B cell (primary cell): ENCODE measurements around the gene CTPS1. TPM values are rescaled to one million over a fixed set of nuclear protein-coding genes. Genes with fewer than 3 reads are reported as not detected.

ENCODE experiments used
- ATAC-seq: fragments of 200-7000 bp; cut with Tn5 transposase; one replicate; pipeline ENCODE4 v1.10.0; 2021; ENCODE audit warnings: low read depth, mild to moderate bottlenecking, moderate number of reproducible peaks, moderate library complexity
- CTCF ChIA-PET: fragments of 350-600 bp; sonication (Branson Sonifier 250); formaldehyde crosslinking; loops from one replicate; lab custom pipeline; 2021; ENCODE audit warnings: antibody characterized with exemption, inconsistent platforms; lab: Charles Lee
- POLR2A ChIA-PET: fragments of 350-600 bp; sonication (Branson Sonifier 250); formaldehyde crosslinking; loops from one replicate; lab custom pipeline; 2021; ENCODE audit warnings: antibody characterized with exemption; lab: Charles Lee
- DNase-seq: peaks from one replicate; pipeline ENCODE4 v3.0.0; 2013
- H2AFZ ChIP-seq: 2 replicates; pipeline ENCODE4 v1.6.1; 2012; ENCODE audit warnings: mild to moderate bottlenecking, low read depth, low read length; ENCODE audit not compliant: insufficient read depth, poor library complexity, severe bottlenecking
- H3K27ac ChIP-seq, 2 donors: 1 replicate in 1 of 2; 2 replicates in 1 of 2; pipeline ENCODE4 v1.5.1; 2012 to 2013; ENCODE audit warnings: low read length in 2 of 2, mild to moderate bottlenecking in 2 of 2, moderate library complexity in 1 of 2
- H3K27me3 ChIP-seq, 4 experiments: fragments of 200-600 bp in 1 of 4; sonication (generic) in 1 of 4; replicated peaks in 1 of 4; 1 replicate in 2 of 4; 2 replicates in 2 of 4; pipeline versions ENCODE4 v1.6.1 to v1.7.0; 2013 to 2016; ENCODE audit warnings: low read length in 3 of 4, mild to moderate bottlenecking in 2 of 4, mixed read lengths in 1 of 4, moderate library complexity in 1 of 4; ENCODE audit not compliant: insufficient read depth in 4 of 4, control insufficient read depth in 3 of 4; ENCODE audit errors: control extremely low read depth in 1 of 4
- H3K36me3 ChIP-seq, 2 experiments: replicated peaks in 1 of 2; 1 replicate in 1 of 2; 2 replicates in 1 of 2; pipeline versions ENCODE4 v1.6.1 to v1.7.1; 2013; ENCODE audit warnings: low read length in 1 of 2; ENCODE audit not compliant: insufficient read depth in 2 of 2, control insufficient read depth in 1 of 2; ENCODE audit errors: control extremely low read depth in 1 of 2, extremely low read depth in 1 of 2
- H3K4me1 ChIP-seq, 2 donors: fragments of 200-600 bp in 1 of 2; sonication (generic) in 1 of 2; 1 replicate in 1 of 2; 2 replicates in 1 of 2; pipeline versions ENCODE4 v1.5.1 to v1.6.1; 2013 to 2017; ENCODE audit warnings: low read length in 2 of 2; ENCODE audit not compliant: control insufficient read depth in 2 of 2, insufficient read depth in 2 of 2
- H3K4me2 ChIP-seq: replicated peaks from 2 replicates; pipeline ENCODE3; 2012; ENCODE audit warnings: mild to moderate bottlenecking, low read depth, low read length; ENCODE audit not compliant: poor library complexity, severe bottlenecking
- H3K4me3 ChIP-seq, 5 experiments: fragments of 200-600 bp in 1 of 5; sonication (generic) in 1 of 5; 1 replicate in 3 of 5; 2 replicates in 2 of 5; pipeline versions ENCODE4 v1.5.1 to v1.7.0; 2011 to 2016; ENCODE audit warnings: low read length in 4 of 5, mild to moderate bottlenecking in 4 of 5, low read depth in 2 of 5, control low read depth in 1 of 5, moderate library complexity in 1 of 5; ENCODE audit not compliant: insufficient read depth in 1 of 5; ENCODE audit errors: control extremely low read depth in 1 of 5, extremely low read depth in 1 of 5
- H3K79me2 ChIP-seq: fragments of 200-600 bp; sonication (generic); one replicate; pipeline ENCODE4 v1.6.0; 2016; ENCODE audit warnings: low read length; ENCODE audit not compliant: control insufficient read depth, insufficient read depth
- H3K9ac ChIP-seq: fragments of 200-600 bp; sonication (generic); 2 replicates; pipeline ENCODE4 v1.6.1; 2017; ENCODE audit warnings: mild to moderate bottlenecking, low read length, moderate library complexity
- H3K9me3 ChIP-seq, 3 donors: one replicate each; pipeline versions ENCODE4 v1.6.1 to v1.7.1; 2013; ENCODE audit warnings: low read length in 2 of 3; ENCODE audit not compliant: control insufficient read depth in 2 of 3, insufficient read depth in 1 of 3; ENCODE audit errors: control extremely low read depth in 1 of 3
- H4K20me1 ChIP-seq: 2 replicates; pipeline ENCODE4 v1.6.0; 2012; ENCODE audit warnings: mild to moderate bottlenecking, low read length; ENCODE audit not compliant: insufficient read depth, control insufficient read depth, poor library complexity, severe bottlenecking
- H3K27ac Mint-ChIP-seq: one replicate; pipeline ENCODE4 v1.8.0; 2021; ENCODE audit warnings: mixed read lengths
- H3K27me3 Mint-ChIP-seq: one replicate; pipeline ENCODE4 v1.8.0; 2021; ENCODE audit warnings: mixed read lengths
- H3K4me1 Mint-ChIP-seq: one replicate; pipeline ENCODE4 v1.8.0; 2021; ENCODE audit warnings: mixed read lengths
- H3K4me3 Mint-ChIP-seq: one replicate; pipeline ENCODE4 v1.8.0; 2021; ENCODE audit warnings: mixed read lengths
- H3K9me3 Mint-ChIP-seq: one replicate; pipeline ENCODE4 v1.8.0; 2022; ENCODE audit warnings: mixed read lengths; ENCODE audit not compliant: insufficient read depth
- CTCF ChIP-seq: fragments of 200-600 bp; IDR thresholded peaks from one replicate; pipeline ENCODE4 v1.8.0; 2022; ENCODE audit warnings: antibody characterized with exemption, mild to moderate bottlenecking
- EZH2 ChIP-seq: IDR thresholded peaks from 2 replicates; pipeline ENCODE4 v1.6.1; 2012; ENCODE audit warnings: borderline replicate concordance, low read depth, mild to moderate bottlenecking, moderate library complexity, low read length; ENCODE audit not compliant: insufficient read depth, poor library complexity, severe bottlenecking
- WGBS: methylation state at CpG from one replicate; pipeline ENCODE4 v1.1.5; 2013; ENCODE audit warnings: missing lambda C conversion rate; ENCODE audit not compliant: insufficient coverage; 5-methylcytosine and 5-hydroxymethylcytosine counted together
- intact Hi-C: fragments of 100-400 bp; cut with micrococcal nuclease; formaldehyde crosslinking; loops from one replicate; pipeline ENCODE4 v1.10.0; 2022
- polyA plus RNA-seq: library from polyadenylated mRNA; depleted of rRNA; stranded (reverse); fragments of >200 nt; gene quantifications from 2 replicates; pipeline ENCODE4 v1.2.3, GENCODE V29; 2012
- total RNA-seq, 2 donors: library from RNA; stranded (reverse); fragments of 120-200 nt in 1 of 2; gene quantifications; 1 replicate in 1 of 2; 2 replicates in 1 of 2; pipeline versions ENCODE4 v1.2.3 to v1.2.4, GENCODE V29; 2013 to 2022

CTPS1 gene
- total and polyA plus RNA-seq, 2 donors (not counting 1 experiment from before 2014, with no cell fraction given) = 9.2 to 17.9 TPM

DNA sequence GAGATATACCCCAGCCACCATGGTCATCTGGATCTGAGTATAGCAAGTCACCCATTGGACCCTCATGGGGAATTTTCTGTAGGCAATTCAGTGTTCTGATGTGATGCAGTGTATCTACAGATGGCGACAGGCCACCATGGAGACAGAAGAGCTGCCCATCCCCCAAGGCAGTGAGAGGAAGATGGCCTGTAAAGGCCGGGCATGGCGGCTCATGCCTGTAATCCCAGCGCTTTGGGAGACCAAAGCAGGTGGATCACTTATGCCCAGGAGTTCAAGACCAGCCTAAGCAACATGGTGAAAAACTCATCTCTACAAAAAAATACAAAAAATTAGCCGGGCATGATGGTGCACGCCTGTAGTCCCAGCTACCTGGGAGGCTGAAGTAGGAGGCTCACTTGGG, 41.1 kb upstream of the CTPS1 start:
- no peak overlapping the region for H3K27ac Mint-ChIP-seq
- H3K27me3 Mint-ChIP-seq = peaks cover 13% of the 10 kb centered on the region
- no peak overlapping the region for H3K27ac ChIP-seq
- DNase-seq (no peak), ATAC-seq (no peak)
- WGBS = 100% methylated on average over 4 of the region's 6 CpGs
- H3K79me2 ChIP-seq = no peaks in the 10 kb centered on the region
- no peak overlapping the region for H3K9ac ChIP-seq
- POLR2A ChIA-PET = no interaction called here
- H3K4me1 Mint-ChIP-seq = no peaks in the 10 kb centered on the region
- no peaks in the 10 kb centered on the region for H3K9me3 ChIP-seq
- intact Hi-C loops = no loop called here
- H3K4me2 ChIP-seq = no peak overlapping the region
- H3K4me1 ChIP-seq = no peaks in the 10 kb centered on the region
- CTCF ChIA-PET = no interaction called here
- no peaks in the 10 kb centered on the region for H4K20me1 ChIP-seq
- no peaks in the 10 kb centered on the region for H3K36me3 ChIP-seq
- H3K27me3 ChIP-seq = no peaks in the 10 kb centered on the region
- H3K4me3 Mint-ChIP-seq = no peak overlapping the region
- H2AFZ ChIP-seq = no peak overlapping the region
- TF ChIP-seq CTCF (no peak), EZH2 (no peak)
- no peak overlapping the region for H3K4me3 ChIP-seq
- H3K9me3 Mint-ChIP-seq = no peaks in the 10 kb centered on the region

DNA sequence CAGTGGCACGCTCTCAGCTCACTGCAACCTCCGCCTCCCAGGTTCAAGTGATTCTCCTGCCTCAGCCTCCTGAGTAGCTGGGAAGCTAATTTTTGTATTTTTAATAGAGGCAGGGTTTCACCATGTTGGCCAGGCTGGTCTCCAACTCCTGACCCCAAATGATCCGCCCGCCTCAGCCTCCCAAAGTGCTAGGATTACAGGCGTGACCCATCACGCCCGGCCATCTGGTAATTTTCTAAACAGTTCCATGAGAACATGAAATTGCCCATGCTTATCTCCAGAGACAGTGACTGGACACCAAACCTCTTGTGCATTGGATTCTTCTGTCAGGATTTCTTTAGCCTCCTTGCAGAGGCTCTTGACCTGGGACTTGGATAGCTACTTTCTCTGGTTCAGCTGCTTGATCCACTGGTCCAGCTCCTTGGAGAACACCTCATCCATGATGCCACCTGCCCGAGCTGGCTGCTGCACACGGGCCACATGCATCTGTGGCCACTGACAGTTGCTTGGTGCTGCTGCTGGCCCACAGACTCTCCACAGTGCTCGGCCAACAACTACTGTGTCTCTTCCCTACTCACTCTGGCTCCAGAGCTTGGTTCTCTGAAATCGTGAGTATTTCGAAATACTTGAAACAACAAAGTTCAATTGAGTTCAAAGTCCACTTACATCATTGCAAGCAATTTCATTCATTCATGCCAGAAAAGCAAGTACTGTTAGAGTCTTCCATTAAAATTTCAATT, 40.0 kb upstream of the CTPS1 start:
- ChIA-PET POLR2A (no interaction called here), CTCF (no interaction called here)
- H3K27me3 ChIP-seq = no peaks in the 10 kb centered on the region
- H3K36me3 ChIP-seq = no peaks in the 10 kb centered on the region
- ATAC-seq = no peak
- no peaks in the 10 kb centered on the region for H3K79me2 ChIP-seq
- DNase-seq = no peak
- no peaks in the 10 kb centered on the region for H3K9me3 ChIP-seq
- no peaks in the 10 kb centered on the region for H3K9me3 Mint-ChIP-seq
- peaks cover 13% of the 10 kb centered on the region for H3K27me3 Mint-ChIP-seq
- H3K9ac ChIP-seq = no peak overlapping the region
- no peak overlapping the region for H3K4me3 ChIP-seq
- no peak overlapping the region for H3K4me3 Mint-ChIP-seq
- no peak overlapping the region for H3K4me2 ChIP-seq
- intact Hi-C loops = no loop called here
- H3K27ac ChIP-seq = no peak overlapping the region
- 89% methylated on average over 10 of the region's 12 CpGs for WGBS
- H3K4me1 Mint-ChIP-seq = no peaks in the 10 kb centered on the region
- H3K4me1 ChIP-seq = no peaks in the 10 kb centered on the region
- H4K20me1 ChIP-seq = no peaks in the 10 kb centered on the region
- no peak for TF ChIP-seq CTCF
- TF ChIP-seq EZH2 = no peak
- H3K27ac Mint-ChIP-seq = no peak overlapping the region
- H2AFZ ChIP-seq = no peak overlapping the region
